GM12878 (cell line): ENCODE results near the gene CDH8. TPM values are rescaled to one million over a fixed set of nuclear protein-coding genes. Genes with fewer than 3 reads are reported as not detected.

Source experiments
- ATAC-seq: fragments of 200-7000 bp; cut with Tn5 transposase; 3 replicates; pipeline ENCODE4 v1.9.1; 2020; ENCODE audit warnings: mild to moderate bottlenecking, moderate library complexity
- BruUV-seq: library from RNA; stranded (reverse); fragments of 400-500 nt; replicated peaks from 2 replicates; lab custom pipeline; 2021; lab: Mats Ljungman, UMichigan
- CTCF ChIA-PET: fragments of 300-600 bp; sonication (Branson Sonifier 250); formaldehyde crosslinking; extraction: SDS; loops from one replicate; lab custom pipeline; 2021; ENCODE audit warnings: inconsistent platforms; lab: Yijun Ruan, JAX
- POLR2A ChIA-PET: fragments of 350-600 bp; formaldehyde crosslinking; extraction: SDS; loops from one replicate; lab custom pipeline; 2021; ENCODE audit warnings: inconsistent platforms; lab: Charles Lee
- RAD21 ChIA-PET: fragments of 300-600 bp; sonication (Branson Sonifier 250); formaldehyde crosslinking; loops from one replicate; lab custom pipeline; 2023; ENCODE audit warnings: antibody characterized with exemption; ENCODE audit not compliant: unreplicated experiment; lab: Charles Lee
- SMC1A ChIA-PET: fragments of 300-600 bp; sonication (Branson Sonifier 250); formaldehyde crosslinking; loops from one replicate; lab custom pipeline; 2023; ENCODE audit not compliant: unreplicated experiment, uncharacterized antibody; lab: Charles Lee
- DNase-seq: peaks from one replicate; pipeline ENCODE4 v3.0.0-alpha.2; 2011; ENCODE audit warnings: low read depth, low spot score
- FAIRE-seq: peaks from 3 replicates; lab custom pipeline; 2011; peaks lifted over from hg19 to GRCh38; lab: Jason Lieb, UNC
- H2AFZ ChIP-seq: 2 replicates; pipeline ENCODE4 v1.6.0; 2011; ENCODE audit warnings: low read depth, low read length, control low read depth; ENCODE audit not compliant: control insufficient read depth
- H3K27ac ChIP-seq: 2 replicates; pipeline ENCODE4 v1.5.1; 2011; ENCODE audit warnings: control low read depth; ENCODE audit not compliant: control insufficient read depth, insufficient read depth
- H3K27me3 ChIP-seq, 2 experiments: replicated peaks in 1 of 2; 2 replicates each; pipeline versions ENCODE4 v1.6.0 to v1.6.1; 2011; ENCODE audit warnings: low read length in 1 of 2; ENCODE audit not compliant: control insufficient read depth in 2 of 2, insufficient read depth in 2 of 2
- H3K36me3 ChIP-seq, 2 experiments: 2 replicates each; pipeline ENCODE4 v1.5.1; 2011; ENCODE audit warnings: low read length in 1 of 2; ENCODE audit not compliant: control insufficient read depth in 2 of 2, insufficient read depth in 2 of 2
- H3K4me1 ChIP-seq: 2 replicates; pipeline ENCODE4 v1.6.1; 2011; ENCODE audit warnings: mild to moderate bottlenecking, low read length, moderate library complexity, mixed read lengths; ENCODE audit not compliant: control insufficient read depth, insufficient read depth
- H3K4me2 ChIP-seq: 2 replicates; pipeline ENCODE4 v1.6.0; 2011; ENCODE audit warnings: control low read depth; ENCODE audit not compliant: control insufficient read depth, insufficient read depth
- H3K4me3 ChIP-seq: fragments of 200-600 bp; sonication (generic); 2 replicates; pipeline ENCODE4 v1.5.1; 2016
- H3K79me2 ChIP-seq: 2 replicates; pipeline ENCODE4 v1.6.0; 2011; ENCODE audit warnings: low read length; ENCODE audit not compliant: control insufficient read depth, insufficient read depth
- H3K9ac ChIP-seq: 2 replicates; pipeline ENCODE4 v1.8.0; 2011; ENCODE audit warnings: low read length, control low read depth, mixed read lengths; ENCODE audit not compliant: control insufficient read depth, insufficient read depth
- H3K9me3 ChIP-seq: replicated peaks from 3 replicates; pipeline ENCODE4 v1.5.1; 2011; ENCODE audit warnings: mild to moderate bottlenecking, low read length; ENCODE audit not compliant: control insufficient read depth, insufficient read depth
- H4K20me1 ChIP-seq: 2 replicates; pipeline ENCODE4 v1.6.0; 2011; ENCODE audit not compliant: control insufficient read depth, insufficient read depth
- BRCA1 ChIP-seq: IDR thresholded peaks from 2 replicates; pipeline ENCODE4 v1.6.1; 2011; ENCODE audit warnings: low read depth, low read length, improper control_type of control experiment
- ESRRA ChIP-seq: IDR thresholded peaks from 2 replicates; pipeline ENCODE4 v1.6.1; 2012; ENCODE audit warnings: mild to moderate bottlenecking, low read length, improper control_type of control experiment
- HCFC1 ChIP-seq: fragments of 150-350 bp; IDR thresholded peaks from 2 replicates; pipeline ENCODE4 v1.6.1; 2014; ENCODE audit warnings: low read length
- HDAC6 ChIP-seq: fragments of 200-600 bp; sonication (generic); IDR thresholded peaks from one replicate; pipeline ENCODE4 v1.8.0; 2017; ENCODE audit warnings: antibody characterized with exemption; ENCODE audit not compliant: unreplicated experiment
- LARP7 ChIP-seq: fragments of 450-650 bp; IDR thresholded peaks from 2 replicates; pipeline ENCODE4 v1.6.1; 2017; ENCODE audit warnings: mild to moderate bottlenecking
- MTA3 ChIP-seq: IDR thresholded peaks from 2 replicates; pipeline ENCODE4 v1.6.1; 2012; ENCODE audit warnings: low read length, inconsistent platforms, borderline replicate concordance
- NFIC ChIP-seq: IDR thresholded peaks from 2 replicates; pipeline ENCODE4 v1.6.1; 2012; ENCODE audit warnings: low read depth, mild to moderate bottlenecking, inconsistent platforms, low read length, moderate library complexity
- RB1 ChIP-seq: fragments of 450-650 bp; formaldehyde crosslinking; IDR thresholded peaks from 2 replicates; pipeline ENCODE4 v1.6.1; 2017; ENCODE audit warnings: mild to moderate bottlenecking, borderline replicate concordance
- TCF3 ChIP-seq: IDR thresholded peaks from 2 replicates; pipeline ENCODE4 v1.6.1; 2012; ENCODE audit warnings: low read depth, mild to moderate bottlenecking, low read length, borderline replicate concordance; ENCODE audit not compliant: insufficient read depth
- WGBS: methylation state at CpG from one replicate; pipeline ENCODE4 v1.1.6; 2016; ENCODE audit warnings: low lambda C conversion rate; ENCODE audit not compliant: insufficient replicate concordance, insufficient coverage; ENCODE audit errors: missing lambda C conversion rate; 5-methylcytosine and 5-hydroxymethylcytosine counted together
- in situ Hi-C: fragments of 300-500 bp; cut with MboI; formaldehyde crosslinking; loops from 9 replicates; pipeline ENCODE4 v1.14.3; 2018; ENCODE audit warnings: mixed read lengths
- intact Hi-C: fragments of 100-400 bp; cut with micrococcal nuclease; formaldehyde crosslinking; loops from one replicate; pipeline ENCODE4 v1.14.2; 2022; ENCODE audit not compliant: unreplicated experiment
- polyA plus RNA-seq, 11 experiments: library from polyadenylated mRNA; depleted of rRNA in 4 of 11; unstranded in 6 of 11; stranded (reverse) in 5 of 11; fragments of >200 nt; fragmentation: Nextera tagmentation in 4 of 11; fragmentation: Illumina TruSeq in 1 of 11; extraction: Ambion mirVana in 4 of 11; extraction: Trizol in 1 of 11; gene quantifications; 1 replicate in 1 of 11; 2 replicates in 10 of 11; pipeline versions ENCODE4 v1.2.1 to v1.2.3, GENCODE V29; 2011 to 2016; ENCODE audit warnings: inconsistent platforms in 2 of 11, missing spikeins in 2 of 11, low read depth in 1 of 11
- total RNA-seq, 4 experiments: library from RNA; depleted of rRNA in 3 of 4; stranded (reverse); fragments of >200 nt in 3 of 4; fragmentation: Illumina TruSeq in 1 of 4; extraction: Trizol in 1 of 4; gene quantifications; 2 replicates each; pipeline versions ENCODE4 v1.2.1 to v1.2.3, GENCODE V29; 2013 to 2021
- TF ChIP-seq, protein P1 (sequence below): fragments of 450-650 bp; IDR thresholded peaks from 2 replicates; pipeline ENCODE4 v1.6.1; 2018; ENCODE audit warnings: mild to moderate bottlenecking, low read depth, moderate library complexity; ENCODE audit not compliant: partially characterized antibody
- TF ChIP-seq, protein P2 (sequence below): fragments of 450-650 bp; formaldehyde crosslinking; IDR thresholded peaks from 2 replicates; pipeline ENCODE4 v1.4.0; 2020; ENCODE audit warnings: mild to moderate bottlenecking, moderate library complexity
- TF ChIP-seq, protein P3 (sequence below), 3 experiments: IDR thresholded peaks in 2 of 3; conservative IDR thresholded peaks in 1 of 3; 2 replicates each; pipeline ENCODE4 v1.5.1; 2011; ENCODE audit warnings: low read depth in 3 of 3, low read length in 3 of 3, mild to moderate bottlenecking in 3 of 3, control low read depth in 2 of 3, moderate library complexity in 2 of 3, inconsistent platforms in 1 of 3, mixed read lengths in 1 of 3; ENCODE audit not compliant: control insufficient read depth in 2 of 3, insufficient read depth in 1 of 3; ENCODE audit errors: extremely low read depth in 1 of 3
- TF ChIP-seq, protein P4 (sequence below): fragments of 150-350 bp; IDR thresholded peaks from 2 replicates; pipeline ENCODE4 v1.6.1; 2016; ENCODE audit warnings: low read depth, low read length

Gene CDH8
- total and polyA plus RNA-seq, 10 of the 15 experiments (the other 5 are each of a cell fraction or from before 2014, with no cell fraction given) = 0.13 to 0.68 (median 0.25) TPM; not detected in 3

DNA sequence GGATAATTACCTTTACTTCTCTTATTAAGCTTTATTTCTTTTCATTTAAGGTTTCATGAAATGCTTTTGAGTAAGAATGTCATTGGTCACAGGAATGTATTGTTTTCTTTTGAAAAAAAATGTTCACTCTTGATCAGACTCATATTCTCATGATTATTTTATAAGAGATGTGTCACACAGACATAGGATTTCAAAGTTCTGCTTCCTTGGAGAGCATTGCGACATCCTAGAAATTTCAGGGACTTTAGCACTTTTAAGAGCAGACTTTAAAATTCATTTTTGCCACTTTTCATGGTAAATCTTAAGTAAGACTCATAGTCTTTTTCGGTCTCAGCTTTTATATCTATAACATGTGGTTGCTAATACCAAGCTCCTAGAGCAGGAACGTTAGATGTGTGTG lies 314.7 kb downstream of the CDH8 start:
- WGBS = 0% methylated on average over 3 of the region's 3 CpGs
- no peak for ATAC-seq
- in situ Hi-C loops = no loop called here
- no peak for TF ChIP-seq LARP7
- TF ChIP-seq, protein P1, sequence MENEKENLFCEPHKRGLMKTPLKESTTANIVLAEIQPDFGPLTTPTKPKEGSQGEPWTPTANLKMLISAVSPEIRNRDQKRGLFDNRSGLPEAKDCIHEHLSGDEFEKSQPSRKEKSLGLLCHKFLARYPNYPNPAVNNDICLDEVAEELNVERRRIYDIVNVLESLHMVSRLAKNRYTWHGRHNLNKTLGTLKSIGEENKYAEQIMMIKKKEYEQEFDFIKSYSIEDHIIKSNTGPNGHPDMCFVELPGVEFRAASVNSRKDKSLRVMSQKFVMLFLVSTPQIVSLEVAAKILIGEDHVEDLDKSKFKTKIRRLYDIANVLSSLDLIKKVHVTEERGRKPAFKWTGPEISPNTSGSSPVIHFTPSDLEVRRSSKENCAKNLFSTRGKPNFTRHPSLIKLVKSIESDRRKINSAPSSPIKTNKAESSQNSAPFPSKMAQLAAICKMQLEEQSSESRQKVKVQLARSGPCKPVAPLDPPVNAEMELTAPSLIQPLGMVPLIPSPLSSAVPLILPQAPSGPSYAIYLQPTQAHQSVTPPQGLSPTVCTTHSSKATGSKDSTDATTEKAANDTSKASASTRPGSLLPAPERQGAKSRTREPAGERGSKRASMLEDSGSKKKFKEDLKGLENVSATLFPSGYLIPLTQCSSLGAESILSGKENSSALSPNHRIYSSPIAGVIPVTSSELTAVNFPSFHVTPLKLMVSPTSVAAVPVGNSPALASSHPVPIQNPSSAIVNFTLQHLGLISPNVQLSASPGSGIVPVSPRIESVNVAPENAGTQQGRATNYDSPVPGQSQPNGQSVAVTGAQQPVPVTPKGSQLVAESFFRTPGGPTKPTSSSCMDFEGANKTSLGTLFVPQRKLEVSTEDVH = no peak
- TF ChIP-seq TCF3 = no peak
- no peak for TF ChIP-seq HCFC1
- TF ChIP-seq BRCA1 = no peak
- TF ChIP-seq, protein P2, sequence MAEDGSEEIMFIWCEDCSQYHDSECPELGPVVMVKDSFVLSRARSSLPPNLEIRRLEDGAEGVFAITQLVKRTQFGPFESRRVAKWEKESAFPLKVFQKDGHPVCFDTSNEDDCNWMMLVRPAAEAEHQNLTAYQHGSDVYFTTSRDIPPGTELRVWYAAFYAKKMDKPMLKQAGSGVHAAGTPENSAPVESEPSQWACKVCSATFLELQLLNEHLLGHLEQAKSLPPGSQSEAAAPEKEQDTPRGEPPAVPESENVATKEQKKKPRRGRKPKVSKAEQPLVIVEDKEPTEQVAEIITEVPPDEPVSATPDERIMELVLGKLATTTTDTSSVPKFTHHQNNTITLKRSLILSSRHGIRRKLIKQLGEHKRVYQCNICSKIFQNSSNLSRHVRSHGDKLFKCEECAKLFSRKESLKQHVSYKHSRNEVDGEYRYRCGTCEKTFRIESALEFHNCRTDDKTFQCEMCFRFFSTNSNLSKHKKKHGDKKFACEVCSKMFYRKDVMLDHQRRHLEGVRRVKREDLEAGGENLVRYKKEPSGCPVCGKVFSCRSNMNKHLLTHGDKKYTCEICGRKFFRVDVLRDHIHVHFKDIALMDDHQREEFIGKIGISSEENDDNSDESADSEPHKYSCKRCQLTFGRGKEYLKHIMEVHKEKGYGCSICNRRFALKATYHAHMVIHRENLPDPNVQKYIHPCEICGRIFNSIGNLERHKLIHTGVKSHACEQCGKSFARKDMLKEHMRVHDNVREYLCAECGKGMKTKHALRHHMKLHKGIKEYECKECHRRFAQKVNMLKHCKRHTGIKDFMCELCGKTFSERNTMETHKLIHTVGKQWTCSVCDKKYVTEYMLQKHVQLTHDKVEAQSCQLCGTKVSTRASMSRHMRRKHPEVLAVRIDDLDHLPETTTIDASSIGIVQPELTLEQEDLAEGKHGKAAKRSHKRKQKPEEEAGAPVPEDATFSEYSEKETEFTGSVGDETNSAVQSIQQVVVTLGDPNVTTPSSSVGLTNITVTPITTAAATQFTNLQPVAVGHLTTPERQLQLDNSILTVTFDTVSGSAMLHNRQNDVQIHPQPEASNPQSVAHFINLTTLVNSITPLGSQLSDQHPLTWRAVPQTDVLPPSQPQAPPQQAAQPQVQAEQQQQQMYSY (CRISPR knock-in tag) = no peak
- no peak for TF ChIP-seq ESRRA
- no peak for TF ChIP-seq RB1
- TF ChIP-seq, protein P3, sequence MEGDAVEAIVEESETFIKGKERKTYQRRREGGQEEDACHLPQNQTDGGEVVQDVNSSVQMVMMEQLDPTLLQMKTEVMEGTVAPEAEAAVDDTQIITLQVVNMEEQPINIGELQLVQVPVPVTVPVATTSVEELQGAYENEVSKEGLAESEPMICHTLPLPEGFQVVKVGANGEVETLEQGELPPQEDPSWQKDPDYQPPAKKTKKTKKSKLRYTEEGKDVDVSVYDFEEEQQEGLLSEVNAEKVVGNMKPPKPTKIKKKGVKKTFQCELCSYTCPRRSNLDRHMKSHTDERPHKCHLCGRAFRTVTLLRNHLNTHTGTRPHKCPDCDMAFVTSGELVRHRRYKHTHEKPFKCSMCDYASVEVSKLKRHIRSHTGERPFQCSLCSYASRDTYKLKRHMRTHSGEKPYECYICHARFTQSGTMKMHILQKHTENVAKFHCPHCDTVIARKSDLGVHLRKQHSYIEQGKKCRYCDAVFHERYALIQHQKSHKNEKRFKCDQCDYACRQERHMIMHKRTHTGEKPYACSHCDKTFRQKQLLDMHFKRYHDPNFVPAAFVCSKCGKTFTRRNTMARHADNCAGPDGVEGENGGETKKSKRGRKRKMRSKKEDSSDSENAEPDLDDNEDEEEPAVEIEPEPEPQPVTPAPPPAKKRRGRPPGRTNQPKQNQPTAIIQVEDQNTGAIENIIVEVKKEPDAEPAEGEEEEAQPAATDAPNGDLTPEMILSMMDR (IDR thresholded peaks at IDR 0.05 in 2 of 3, conservative IDR thresholded peaks at IDR 0.05 in 1 of 3; ENCODE audit: control insufficient read depth in 2 of 3, extremely low read depth in 1 of 3, insufficient read depth in 1 of 3, low read depth in 3 of 3, low read length in 3 of 3) = no peak
- TF ChIP-seq HDAC6 = no peak
- TF ChIP-seq, protein P4, sequence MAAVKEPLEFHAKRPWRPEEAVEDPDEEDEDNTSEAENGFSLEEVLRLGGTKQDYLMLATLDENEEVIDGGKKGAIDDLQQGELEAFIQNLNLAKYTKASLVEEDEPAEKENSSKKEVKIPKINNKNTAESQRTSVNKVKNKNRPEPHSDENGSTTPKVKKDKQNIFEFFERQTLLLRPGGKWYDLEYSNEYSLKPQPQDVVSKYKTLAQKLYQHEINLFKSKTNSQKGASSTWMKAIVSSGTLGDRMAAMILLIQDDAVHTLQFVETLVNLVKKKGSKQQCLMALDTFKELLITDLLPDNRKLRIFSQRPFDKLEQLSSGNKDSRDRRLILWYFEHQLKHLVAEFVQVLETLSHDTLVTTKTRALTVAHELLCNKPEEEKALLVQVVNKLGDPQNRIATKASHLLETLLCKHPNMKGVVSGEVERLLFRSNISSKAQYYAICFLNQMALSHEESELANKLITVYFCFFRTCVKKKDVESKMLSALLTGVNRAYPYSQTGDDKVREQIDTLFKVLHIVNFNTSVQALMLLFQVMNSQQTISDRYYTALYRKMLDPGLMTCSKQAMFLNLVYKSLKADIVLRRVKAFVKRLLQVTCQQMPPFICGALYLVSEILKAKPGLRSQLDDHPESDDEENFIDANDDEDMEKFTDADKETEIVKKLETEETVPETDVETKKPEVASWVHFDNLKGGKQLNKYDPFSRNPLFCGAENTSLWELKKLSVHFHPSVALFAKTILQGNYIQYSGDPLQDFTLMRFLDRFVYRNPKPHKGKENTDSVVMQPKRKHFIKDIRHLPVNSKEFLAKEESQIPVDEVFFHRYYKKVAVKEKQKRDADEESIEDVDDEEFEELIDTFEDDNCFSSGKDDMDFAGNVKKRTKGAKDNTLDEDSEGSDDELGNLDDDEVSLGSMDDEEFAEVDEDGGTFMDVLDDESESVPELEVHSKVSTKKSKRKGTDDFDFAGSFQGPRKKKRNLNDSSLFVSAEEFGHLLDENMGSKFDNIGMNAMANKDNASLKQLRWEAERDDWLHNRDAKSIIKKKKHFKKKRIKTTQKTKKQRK = no peak
- no peak for TF ChIP-seq NFIC
- TF ChIP-seq MTA3 = no peak

More for the DNA sequence above, 314.7 kb downstream of the CDH8 start:
- Histone ChIP-seq H4K20me1 (no peaks in the 10 kb centered on the region), H3K27ac (no peak overlapping the region), H3K9ac (no peak overlapping the region), H3K79me2 (no peaks in the 10 kb centered on the region), H3K4me2 (no peak overlapping the region), H2AFZ (no peak overlapping the region), H3K36me3 (no peaks in the 10 kb centered on the region), H3K27me3 (no peaks in the 10 kb centered on the region), H3K9me3 (no peaks in the 10 kb centered on the region), H3K4me1 (no peaks in the 10 kb centered on the region), H3K4me3 (no peak overlapping the region)
- POLR2A ChIA-PET = no interaction called here
- SMC1A ChIA-PET = no interaction called here
- FAIRE-seq (no peak), DNase-seq (no peak)
- RAD21 ChIA-PET = no interaction called here
- CTCF ChIA-PET = no interaction called here
- no TSS peak for BruUV-seq
- intact Hi-C loops = no loop called here
